ENCODE measurements around the gene ATE1.
A peak's percentile ranks its signal among the peaks of the same experiment; 100 is the strongest.

Gene ATE1

GRCh38 chr10:121865554-121865953 lies 62.3 kb downstream of the ATE1 start:
- no peak overlapping the region for H3K4me3 ChIP-seq (replicated peaks; ENCODE audit: low read depth, low read length)
- no peak for DNase-seq (ENCODE audit: low read depth)
- no peak for TF ChIP-seq CTCF (IDR thresholded peaks at IDR 0.05; ENCODE audit: low read length, missing control alignments)

GRCh38 chr10:121864653-121865052 lies 63.2 kb downstream of the ATE1 start:
- no peak for DNase-seq (ENCODE audit: low read depth)
- TF ChIP-seq CTCF (IDR thresholded peaks at IDR 0.05; ENCODE audit: low read length, missing control alignments): no peak

DNA sequence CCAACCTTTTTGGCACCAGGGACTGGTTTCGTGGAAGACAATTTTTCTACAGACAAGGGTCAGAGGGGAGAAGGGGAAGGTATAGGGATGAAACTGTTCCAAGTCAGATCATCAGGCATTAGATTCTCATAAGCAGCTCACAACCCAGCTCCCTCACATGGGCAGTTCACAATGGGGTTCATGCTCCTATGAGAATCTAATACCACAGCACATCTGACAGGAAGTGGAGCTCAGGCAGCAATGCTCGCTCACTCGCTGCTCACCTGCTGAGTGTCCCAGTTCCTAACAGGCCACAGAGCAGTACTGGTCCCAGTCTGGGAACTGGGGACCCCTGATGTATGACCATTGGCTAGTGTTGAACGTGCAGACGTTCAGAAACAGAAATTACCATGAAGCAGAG lies 63.7 kb downstream of the ATE1 start:
- DNase-seq (ENCODE audit: low read depth): no peak
- no peak for TF ChIP-seq CTCF (IDR thresholded peaks at IDR 0.05; ENCODE audit: low read length, missing control alignments)
- no peak overlapping the region for H3K4me3 ChIP-seq (replicated peaks; ENCODE audit: low read depth, low read length)

More at GRCh38 chr10:121864653-121865052, 63.2 kb downstream of the ATE1 start:
- no peak overlapping the region for H3K4me3 ChIP-seq (replicated peaks; ENCODE audit: low read depth, low read length)

- H3K4me3 ChIP-seq (replicated peaks; ENCODE audit: low read depth, low read length): no peak overlapping the region
- TF ChIP-seq CTCF (IDR thresholded peaks at IDR 0.05; ENCODE audit: low read length, missing control alignments): no peak
- DNase-seq (ENCODE audit: low read depth): no peak
These were observed 65.2 kb downstream of the ATE1 start for GRCh38 chr10:121862649-121863048.

GRCh38 chr10:121862042-121862441 lies 65.8 kb downstream of the ATE1 start:
- H3K4me3 ChIP-seq (replicated peaks; ENCODE audit: low read depth, low read length): no peak overlapping the region
- TF ChIP-seq CTCF (IDR thresholded peaks at IDR 0.05; ENCODE audit: low read length, missing control alignments): no peak
- DNase-seq (ENCODE audit: low read depth): no peak

DNA sequence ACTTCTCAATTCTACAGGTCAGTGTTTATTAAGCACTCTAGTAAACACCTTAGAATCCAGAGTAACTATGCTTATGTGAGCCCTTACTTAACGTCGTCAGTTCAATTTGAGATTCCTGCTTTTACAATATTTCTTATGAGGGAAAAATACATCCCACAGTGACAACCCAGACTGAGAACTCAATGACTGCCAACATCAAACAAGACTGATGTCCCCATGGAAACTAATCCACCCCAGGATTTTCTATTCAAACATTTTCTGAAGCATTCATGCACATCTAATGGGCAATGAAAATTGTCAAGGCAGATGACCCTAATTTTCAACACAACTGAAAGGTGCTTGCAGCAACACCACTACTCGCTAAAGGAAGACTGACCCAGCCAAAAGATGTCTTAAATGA lies 67.0 kb downstream of the ATE1 start:
- no peak for TF ChIP-seq CTCF (IDR thresholded peaks at IDR 0.05; ENCODE audit: low read length, missing control alignments)
- DNase-seq (ENCODE audit: low read depth): no peak
- H3K4me3 ChIP-seq (replicated peaks; ENCODE audit: low read depth, low read length): no peak overlapping the region

DNA sequence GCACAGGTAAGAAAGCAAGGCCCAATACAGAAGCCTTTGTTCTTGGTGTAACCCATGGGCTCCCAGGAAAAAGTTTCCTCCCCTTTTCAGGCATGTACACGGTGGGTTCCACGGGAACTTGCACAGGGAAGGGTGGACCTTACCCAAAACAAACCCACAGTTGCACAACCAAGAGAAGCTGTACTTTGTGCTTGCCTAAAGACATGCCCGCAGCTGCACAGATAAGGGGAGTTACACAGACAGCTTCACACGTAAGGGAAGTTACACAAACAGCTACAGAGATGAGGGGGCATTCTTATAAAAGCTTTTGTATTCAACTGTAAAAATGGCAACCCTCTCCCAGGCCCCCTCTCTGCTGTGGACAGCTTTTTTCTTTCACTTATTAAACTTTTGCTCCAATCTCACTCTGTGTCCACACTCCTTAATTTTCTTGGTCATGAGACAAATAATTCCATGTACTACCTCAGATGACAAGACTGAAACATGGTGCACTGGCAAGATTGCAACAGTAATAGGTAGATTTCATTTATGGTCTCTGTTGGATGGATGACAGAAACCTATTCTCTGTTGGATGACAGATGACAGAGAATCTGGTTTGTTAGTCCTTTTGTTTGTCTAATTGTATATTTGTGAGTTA lies 72.9 kb downstream of the ATE1 start:
- TF ChIP-seq CTCF (IDR thresholded peaks at IDR 0.05; ENCODE audit: low read length, missing control alignments): no peak
- H3K4me3 ChIP-seq (replicated peaks; ENCODE audit: low read depth, low read length): no peak overlapping the region
- DNase-seq (ENCODE audit: low read depth): peak; percentile 11

Measured in fibroblast of pulmonary artery (primary cell).